Spleen (tissue), 11 donors: ENCODE data around the gene NR2F1-AS1. TPM values are rescaled to one million over a fixed set of nuclear protein-coding genes. Genes with fewer than 3 reads are reported as not detected.
"Not testable (repeated sequence)": the region's sequence is repeated elsewhere in the genome, so short reads cannot be mapped to it uniquely, and the experiment has no call there.

Source experiments
- DNase-seq: peaks from one replicate; pipeline ENCODE4 v3.0.0-alpha.2; 2020
- H3K27ac ChIP-seq, 8 donors: fragments of 200-600 bp; sonication (generic) in 7 of 8; 1 replicate in 4 of 8; 2 replicates in 4 of 8; pipeline versions ENCODE4 v1.5.0 to v1.8.0; 2016 to 2021; ENCODE audit warnings: inconsistent platforms in 4 of 8, mild to moderate bottlenecking in 4 of 8, moderate library complexity in 1 of 8
- H3K27me3 ChIP-seq, 7 donors: fragments of 200-600 bp; sonication (generic) in 6 of 7; replicated peaks in 1 of 7; 1 replicate in 4 of 7; 2 replicates in 3 of 7; pipeline versions ENCODE4 v1.5.0 to v1.8.0; 2016 to 2021; ENCODE audit warnings: inconsistent platforms in 3 of 7, mild to moderate bottlenecking in 1 of 7
- H3K36me3 ChIP-seq, 6 donors: fragments of 200-600 bp; sonication (generic) in 5 of 6; 1 replicate in 4 of 6; 2 replicates in 2 of 6; pipeline versions ENCODE4 v1.5.0 to v1.8.0; 2016 to 2021; ENCODE audit warnings: inconsistent platforms in 2 of 6
- H3K4me1 ChIP-seq, 6 donors: fragments of 200-600 bp; sonication (generic) in 5 of 6; 1 replicate in 3 of 6; 2 replicates in 3 of 6; pipeline versions ENCODE4 v1.5.0 to v1.8.0; 2016 to 2021; ENCODE audit warnings: inconsistent platforms in 3 of 6
- H3K4me3 ChIP-seq, 8 donors: fragments of 200-600 bp; sonication (generic) in 7 of 8; 1 replicate in 4 of 8; 2 replicates in 4 of 8; pipeline versions ENCODE4 v1.5.0 to v1.8.0; 2016 to 2021; ENCODE audit warnings: inconsistent platforms in 4 of 8, mild to moderate bottlenecking in 4 of 8, moderate library complexity in 2 of 8
- H3K9me3 ChIP-seq, 8 donors: fragments of 200-600 bp; sonication (generic) in 7 of 8; 1 replicate in 4 of 8; 2 replicates in 4 of 8; pipeline versions ENCODE4 v1.5.0 to v1.8.0; 2016 to 2021; ENCODE audit warnings: inconsistent platforms in 4 of 8
- POLR2A ChIP-seq, 3 donors: fragments of 450-650 bp; IDR thresholded peaks; one replicate each; pipeline ENCODE4 v1.5.1; 2017; ENCODE audit warnings: antibody characterized with exemption in 3 of 3, mild to moderate bottlenecking in 1 of 3
- POLR2AphosphoS5 ChIP-seq, 3 donors: sonication (generic); formaldehyde crosslinking; IDR thresholded peaks; one replicate each; pipeline ENCODE4 v1.5.1; 2017; ENCODE audit warnings: antibody characterized with exemption in 3 of 3
- WGBS, 5 donors: extraction: QIAGEN DNeasy Blood & Tissue Kit in 3 of 5; methylation state at CpG; one replicate each; pipeline versions ENCODE4 v1.1.5 to v1.1.7; 2013 to 2018; 5-methylcytosine and 5-hydroxymethylcytosine counted together
- intact Hi-C: fragments of 100-400 bp; cut with DNase I; formaldehyde crosslinking; loops from one replicate; pipeline ENCODE4 v1.15.0; 2023; ENCODE audit warnings: low total_unique reads
- polyA plus RNA-seq, 3 donors: library from polyadenylated mRNA; stranded (reverse); fragments of 200-250 nt; gene quantifications; one replicate each; pipeline ENCODE4 v1.2.1, GENCODE V29; 2013
- total RNA-seq, 7 donors: library from RNA; depleted of rRNA in 3 of 7; stranded (reverse); fragments of >200 nt in 3 of 7; fragmentation: NEBNext Ultra II Directional in 4 of 7; extraction: Animal tissue kit (Norgen Biotek cat#: 25700) in 4 of 7; gene quantifications; one replicate each; pipeline versions ENCODE4 v1.1.0 to v1.2.1, GENCODE V29; 2016 to 2021
- TF ChIP-seq, protein P1 (sequence below), 11 experiments: fragments of 200-600 bp in 7 of 11; fragments of 450-650 bp in 4 of 11; sonication (generic) in 4 of 11; IDR thresholded peaks in 8 of 11; conservative IDR thresholded peaks in 3 of 11; 1 replicate in 7 of 11; 2 replicates in 4 of 11; pipeline versions ENCODE4 v1.4.0 to v1.8.0; 2016 to 2021; ENCODE audit warnings: antibody characterized with exemption in 11 of 11, inconsistent platforms in 4 of 11, mild to moderate bottlenecking in 1 of 11
- donor health status: healthy with polysubstance abuse.
- donor health status: DM: no; HTN: no; CAD: no; lungs with moderate emphysema.
- donor health status: DM: no; HTN: no; CAD: no.
- donor health status: Bipolar disorder and iron deficiency.
- donor health status: healthy.
- donor health status: DM: no; HTN: no; CAD: no.
- donor health status: DM: yes; HTN: yes; CAD: no.

The NR2F1-AS1 gene
- total and polyA plus RNA-seq, 10 donors = 5.9 to 21.6 (median 8.5) TPM

DNA sequence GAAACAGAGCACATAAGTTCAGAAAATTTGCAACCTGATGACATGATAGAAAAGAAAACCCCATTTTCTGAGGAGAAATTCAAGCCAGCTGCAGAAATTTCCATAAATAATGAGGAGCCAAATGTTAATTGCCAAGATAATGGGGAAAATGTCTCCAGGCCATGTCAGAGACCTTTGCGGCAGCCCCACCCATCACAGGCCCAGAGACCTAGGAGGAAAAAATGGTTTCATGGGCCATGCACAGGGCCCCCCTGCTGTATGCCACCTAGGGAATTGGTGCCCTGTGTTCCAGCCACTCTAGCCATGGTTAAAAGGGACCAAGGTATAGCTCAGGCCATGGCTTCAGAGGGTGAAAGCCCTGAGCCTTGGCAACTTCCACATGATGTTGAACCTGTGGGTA lies 118.1 kb downstream of the NR2F1-AS1 start:
- Histone ChIP-seq H3K4me1 (no peaks in the 10 kb centered on the region), H3K27me3 (no peaks in the 10 kb centered on the region), H3K27ac (no peak overlapping the region), H3K36me3 (no peaks in the 10 kb centered on the region), H3K9me3 (peaks cover 5 to 57% (median 50%) of the 10 kb centered on the region in 8 donors), H3K4me3 (no peak overlapping the region)
- 88 to 100% (median 100%) methylated on average over 1 of the region's 1 CpG for WGBS, 5 donors
- no peak for DNase-seq
- TF ChIP-seq POLR2AphosphoS5 (IDR thresholded peaks at IDR 0.05) (no peak), POLR2A (IDR thresholded peaks at IDR 0.05) (no peak)
- TF ChIP-seq, protein P1, sequence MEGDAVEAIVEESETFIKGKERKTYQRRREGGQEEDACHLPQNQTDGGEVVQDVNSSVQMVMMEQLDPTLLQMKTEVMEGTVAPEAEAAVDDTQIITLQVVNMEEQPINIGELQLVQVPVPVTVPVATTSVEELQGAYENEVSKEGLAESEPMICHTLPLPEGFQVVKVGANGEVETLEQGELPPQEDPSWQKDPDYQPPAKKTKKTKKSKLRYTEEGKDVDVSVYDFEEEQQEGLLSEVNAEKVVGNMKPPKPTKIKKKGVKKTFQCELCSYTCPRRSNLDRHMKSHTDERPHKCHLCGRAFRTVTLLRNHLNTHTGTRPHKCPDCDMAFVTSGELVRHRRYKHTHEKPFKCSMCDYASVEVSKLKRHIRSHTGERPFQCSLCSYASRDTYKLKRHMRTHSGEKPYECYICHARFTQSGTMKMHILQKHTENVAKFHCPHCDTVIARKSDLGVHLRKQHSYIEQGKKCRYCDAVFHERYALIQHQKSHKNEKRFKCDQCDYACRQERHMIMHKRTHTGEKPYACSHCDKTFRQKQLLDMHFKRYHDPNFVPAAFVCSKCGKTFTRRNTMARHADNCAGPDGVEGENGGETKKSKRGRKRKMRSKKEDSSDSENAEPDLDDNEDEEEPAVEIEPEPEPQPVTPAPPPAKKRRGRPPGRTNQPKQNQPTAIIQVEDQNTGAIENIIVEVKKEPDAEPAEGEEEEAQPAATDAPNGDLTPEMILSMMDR (IDR thresholded peaks at IDR 0.05 in 8 of 11, conservative IDR thresholded peaks at IDR 0.05 in 3 of 11) = no peak
- intact Hi-C loops = no loop called here

DNA sequence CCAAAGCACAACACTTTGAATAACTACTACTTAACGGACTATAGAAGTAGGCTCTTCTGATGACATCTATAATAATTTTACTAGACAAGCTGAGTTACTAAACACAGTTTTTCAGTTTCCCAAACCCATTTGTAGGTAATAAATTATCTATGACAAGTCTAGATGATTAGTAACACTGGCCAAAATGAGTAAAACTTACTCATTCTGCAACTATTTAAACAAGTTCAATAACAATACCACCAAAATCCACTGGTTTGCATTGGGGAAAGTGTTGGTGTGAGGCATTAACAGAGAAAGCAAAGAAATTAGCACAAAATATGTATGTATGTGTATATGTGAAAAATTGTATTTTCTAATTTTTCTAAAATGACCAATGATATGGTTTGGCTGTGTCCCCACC lies 119.3 kb downstream of the NR2F1-AS1 start:
- WGBS, 5 donors = 84 to 93% (median 88%) methylated on average over 1 of the region's 1 CpG
- H3K27ac ChIP-seq = no peak overlapping the region
- H3K4me1 ChIP-seq = no peaks in the 10 kb centered on the region
- H3K36me3 ChIP-seq = no peaks in the 10 kb centered on the region
- intact Hi-C loops = no loop called here
- H3K9me3 ChIP-seq = peaks cover 5 to 53% (median 50%) of the 10 kb centered on the region in 8 donors
- TF ChIP-seq POLR2A (IDR thresholded peaks at IDR 0.05) (no peak), POLR2AphosphoS5 (IDR thresholded peaks at IDR 0.05) (no peak)
- TF ChIP-seq, protein P1 (IDR thresholded peaks at IDR 0.05 in 8 of 11, conservative IDR thresholded peaks at IDR 0.05 in 3 of 11) = no peak
- no peak overlapping the region for H3K4me3 ChIP-seq
- H3K27me3 ChIP-seq = no peaks in the 10 kb centered on the region
- DNase-seq = no peak

DNA sequence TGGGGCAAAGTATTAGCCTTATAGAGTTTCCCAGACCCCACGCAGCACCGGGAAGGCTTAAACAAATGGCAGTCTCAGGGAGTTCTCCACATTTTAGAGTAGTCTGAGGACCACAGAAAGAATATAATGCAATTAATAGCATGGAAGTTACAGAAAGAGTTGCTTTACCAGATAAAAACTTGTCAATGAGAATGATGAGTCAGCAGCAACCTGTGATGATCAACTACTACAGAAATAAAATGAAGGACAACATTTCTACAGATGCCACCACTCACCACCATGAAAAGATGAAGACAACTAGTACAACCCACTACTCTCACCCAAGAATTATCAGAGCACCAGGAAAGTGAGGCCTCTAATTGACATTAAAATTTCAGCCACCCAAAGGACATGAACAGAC lies 120.7 kb downstream of the NR2F1-AS1 start:
- Histone ChIP-seq H3K27ac (no peak overlapping the region), H3K4me3 (no peak overlapping the region), H3K4me1 (no peaks in the 10 kb centered on the region), H3K36me3 (no peaks in the 10 kb centered on the region), H3K27me3 (no peaks in the 10 kb centered on the region), H3K9me3 (peaks cover 5 to 52% (median 40%) of the 10 kb centered on the region in 8 donors)
- DNase-seq = no peak
- intact Hi-C loops = no loop called here
- WGBS, 5 donors = 87 to 98% (median 96%) methylated on average over 2 of the region's 2 CpGs
- TF ChIP-seq POLR2AphosphoS5 (IDR thresholded peaks at IDR 0.05) = no peak
- TF ChIP-seq, protein P1 (IDR thresholded peaks at IDR 0.05 in 8 of 11, conservative IDR thresholded peaks at IDR 0.05 in 3 of 11) = no peak
- TF ChIP-seq POLR2A (IDR thresholded peaks at IDR 0.05) = no peak

DNA sequence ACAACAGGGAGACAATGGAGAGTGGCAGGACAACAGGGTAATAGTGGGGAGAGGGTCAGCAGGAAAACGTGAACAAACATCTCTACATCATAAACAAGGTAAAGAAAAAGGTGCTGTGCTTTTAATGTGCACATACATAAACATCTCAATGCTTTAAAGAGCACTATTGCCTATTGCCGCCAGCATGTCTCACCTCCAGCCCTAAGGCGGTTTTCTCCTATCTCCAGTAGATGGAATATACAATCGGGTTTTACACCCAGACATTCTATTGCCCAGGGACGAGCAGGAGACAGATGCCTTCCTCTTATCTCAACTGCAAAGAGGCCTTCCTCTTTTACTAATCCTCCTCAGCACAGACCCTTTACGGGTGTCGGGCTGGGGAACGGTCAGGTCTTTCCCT lies 124.2 kb downstream of the NR2F1-AS1 start:
- H3K36me3 ChIP-seq, DNase-seq, H3K4me3 ChIP-seq, H3K27ac ChIP-seq, H3K4me1 ChIP-seq, H3K27me3 ChIP-seq, intact Hi-C loops: not testable (repeated sequence)
- peaks cover 0 to 20% (median 8%) of the 10 kb centered on the region in 8 donors for H3K9me3 ChIP-seq
- 64 to 75% (median 66%) methylated on average over 6 to 8 of the region's 8 CpGs for WGBS, 5 donors

DNA sequence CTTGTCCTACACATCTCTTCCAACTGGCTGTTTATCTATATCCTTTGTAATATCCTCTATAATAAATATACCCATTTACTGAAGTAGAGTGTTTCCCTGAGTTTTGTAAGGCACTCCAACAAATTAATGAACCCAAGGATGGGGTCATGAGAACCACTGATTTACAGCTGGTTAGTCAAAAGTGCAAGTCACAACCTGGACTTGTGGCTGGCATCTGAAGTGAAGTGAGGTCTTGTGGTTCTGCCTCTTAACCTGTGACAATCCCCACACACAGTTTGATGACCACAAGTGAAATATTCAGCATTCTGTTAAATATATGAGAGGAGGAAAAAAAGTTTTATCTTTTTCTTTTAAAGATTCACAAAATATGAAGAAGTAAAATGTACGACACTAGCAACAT lies 126.1 kb downstream of the NR2F1-AS1 start:
- Histone ChIP-seq H3K27ac (no peak overlapping the region), H3K36me3 (no peaks in the 10 kb centered on the region), H3K9me3 (peaks cover 0 to 3% (median 0%) of the 10 kb centered on the region in 8 donors), H3K4me1 (no peaks in the 10 kb centered on the region), H3K27me3 (no peaks in the 10 kb centered on the region), H3K4me3 (no peak overlapping the region)
- DNase-seq = no peak
- TF ChIP-seq, protein P1 (IDR thresholded peaks at IDR 0.05 in 8 of 11, conservative IDR thresholded peaks at IDR 0.05 in 3 of 11) = no peak
- TF ChIP-seq POLR2AphosphoS5 (IDR thresholded peaks at IDR 0.05) (no peak), POLR2A (IDR thresholded peaks at IDR 0.05) (no peak)
- WGBS, 5 donors = 87 to 100% (median 94%) methylated on average over 1 of the region's 1 CpG
- intact Hi-C loops = no loop called here
